ENCODE data around the gene C6orf89. TPM values are rescaled to one million over a fixed set of nuclear protein-coding genes. Genes with fewer than 3 reads are reported as not detected.

The C6orf89 gene
- total RNA-seq, 4 donors from 2014 or later = 7.8 to 41.8 (median 28.2) TPM

GRCh38 chr6:36897609-36898008, 11.9 kb downstream of the C6orf89 start:
- TF ChIP-seq EP300 (IDR thresholded peaks at IDR 0.05; ENCODE audit: low read depth) (no peak), POLR2A (IDR thresholded peaks at IDR 0.05) (no peak), CTCF (IDR thresholded peaks at IDR 0.05) (no peak), POLR2AphosphoS5 (IDR thresholded peaks at IDR 0.05) (no peak)

GRCh38 chr6:36904114-36904513, 18.4 kb downstream of the C6orf89 start:
- H3K9me3 ChIP-seq = no peaks in the 10 kb centered on the region
- H3K4me1 ChIP-seq = peaks cover 0 to 33% (median 6%) of the 10 kb centered on the region in 4 donors
- 78 to 86% methylated on average over 4 of the region's 4 CpGs for WGBS, 2 donors (ENCODE audit: low coverage in 1 of 2)
- intact Hi-C loops (cut with DNase I; ENCODE audit: low total_unique reads) = no loop called here
- H3K36me3 ChIP-seq = peaks cover 0 to 49% (median 24%) of the 10 kb centered on the region in 4 donors
- no peak for TF ChIP-seq POLR2A (IDR thresholded peaks at IDR 0.05)
- TF ChIP-seq POLR2AphosphoS5 (IDR thresholded peaks at IDR 0.05) = no peak
- no peak for TF ChIP-seq EP300 (IDR thresholded peaks at IDR 0.05; ENCODE audit: low read depth)
- TF ChIP-seq CTCF (IDR thresholded peaks at IDR 0.05) = no peak
- no peak overlapping the region for H3K4me3 ChIP-seq
- no peak for DNase-seq
- H3K27ac ChIP-seq = peak overlapping the region; percentile 4 to 24 (median 9)
- in situ Hi-C loops (cut with MboI; ENCODE audit: low pct_ligation_motif_present in 1 of 4, low pct_unique_long_range_greater_than_20kb in 1 of 4, low sequenced_read_pairs in 3 of 4) = no loop called here
- no peaks in the 10 kb centered on the region for H3K27me3 ChIP-seq

More at GRCh38 chr6:36897609-36898008, 11.9 kb downstream of the C6orf89 start:
- no peaks in the 10 kb centered on the region for H3K27me3 ChIP-seq
- DNase-seq = no peak
- intact Hi-C loops (cut with DNase I; ENCODE audit: low total_unique reads) (no loop called here), in situ Hi-C loops (cut with MboI; ENCODE audit: low pct_ligation_motif_present in 1 of 4, low pct_unique_long_range_greater_than_20kb in 1 of 4, low sequenced_read_pairs in 3 of 4) (loop anchor here (25.0 kb wide), 2 partner anchors 115 to 315 kb away; partner anchors contain the start of gene FGD2 (in 3 of the 4))
- H3K27ac ChIP-seq = no peak overlapping the region
- H3K9me3 ChIP-seq = no peaks in the 10 kb centered on the region
- H3K4me3 ChIP-seq = no peak overlapping the region
- WGBS, 2 donors (ENCODE audit: low coverage in 1 of 2) = 82 to 88% methylated on average over 4 to 6 of the region's 6 CpGs
- H3K4me1 ChIP-seq = no peaks in the 10 kb centered on the region
- H3K36me3 ChIP-seq = peaks cover 0 to 41% (median 19%) of the 10 kb centered on the region in 4 donors

- Histone ChIP-seq H3K36me3 (peaks cover 0 to 42% (median 21%) of the 10 kb centered on the region in 4 donors), H3K27ac (peak overlapping the region; percentile 0 to 24 (median 9)), H3K4me1 (peaks cover 0 to 33% (median 6%) of the 10 kb centered on the region in 4 donors), H3K27me3 (no peaks in the 10 kb centered on the region), H3K9me3 (no peaks in the 10 kb centered on the region), H3K4me3 (no peak overlapping the region)
- TF ChIP-seq POLR2A (IDR thresholded peaks at IDR 0.05) (no peak), CTCF (IDR thresholded peaks at IDR 0.05) (no peak), POLR2AphosphoS5 (IDR thresholded peaks at IDR 0.05) (no peak), EP300 (IDR thresholded peaks at IDR 0.05; ENCODE audit: low read depth) (no peak)
- WGBS, 2 donors (ENCODE audit: low coverage in 1 of 2) = 92% methylated on average over 5 of the region's 5 CpGs; no CpG with 5 or more reads in 1 of the 2 donors
- in situ Hi-C loops (cut with MboI; ENCODE audit: low pct_ligation_motif_present in 1 of 4, low pct_unique_long_range_greater_than_20kb in 1 of 4, low sequenced_read_pairs in 3 of 4) = no loop called here
- intact Hi-C loops (cut with DNase I; ENCODE audit: low total_unique reads) = no loop called here
- no peak for DNase-seq
Measured at GRCh38 chr6:36904851-36905393, 19.2 kb downstream of the C6orf89 start.

DNA sequence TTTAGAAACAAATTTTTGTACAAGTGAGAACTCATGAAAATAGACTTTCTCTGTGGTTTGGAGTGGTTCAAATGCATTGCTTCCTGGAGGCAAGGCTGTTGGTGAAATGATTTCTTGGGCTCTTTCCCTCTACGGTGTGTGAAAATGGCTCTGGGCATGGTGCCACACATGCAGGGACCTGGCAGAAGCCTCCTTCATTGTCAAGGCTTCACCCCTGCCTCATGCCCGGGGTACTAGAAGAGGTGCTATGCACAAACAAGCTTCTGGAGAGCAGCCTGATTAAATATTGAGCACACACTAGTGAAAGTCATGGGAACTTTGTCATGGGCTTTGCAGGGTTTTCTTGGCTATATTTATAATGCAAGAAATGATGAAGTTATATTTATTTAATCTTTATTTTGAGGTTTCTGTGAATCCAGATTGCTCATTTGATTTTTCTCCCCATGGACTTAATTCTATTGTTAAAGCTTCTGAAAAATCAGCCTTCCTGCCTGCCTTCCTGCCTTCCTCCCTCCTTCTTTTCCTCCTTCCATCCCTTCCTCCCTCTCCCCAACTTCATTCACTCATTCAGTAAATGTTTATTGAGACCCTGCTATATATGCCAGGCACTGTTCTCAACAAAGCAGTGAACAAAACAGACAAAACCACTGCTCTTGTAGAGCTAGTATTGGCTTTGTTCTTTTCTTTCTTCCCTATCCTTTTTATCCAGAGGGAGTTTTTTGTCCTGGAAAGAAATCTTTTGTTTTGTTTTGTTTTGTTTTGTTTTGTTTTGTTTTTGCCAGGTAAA, 21.0 kb downstream of the C6orf89 start:
- TF ChIP-seq CTCF (IDR thresholded peaks at IDR 0.05) = no peak
- TF ChIP-seq EP300 (IDR thresholded peaks at IDR 0.05; ENCODE audit: low read depth) = no peak
- no peak for TF ChIP-seq POLR2A (IDR thresholded peaks at IDR 0.05)
- TF ChIP-seq POLR2AphosphoS5 (IDR thresholded peaks at IDR 0.05) = no peak
- intact Hi-C loops (cut with DNase I; ENCODE audit: low total_unique reads) (no loop called here), in situ Hi-C loops (cut with MboI; ENCODE audit: low pct_ligation_motif_present in 1 of 4, low pct_unique_long_range_greater_than_20kb in 1 of 4, low sequenced_read_pairs in 3 of 4) (no loop called here)
- H3K27me3 ChIP-seq = no peaks in the 10 kb centered on the region
- peaks cover 0 to 32% (median 13%) of the 10 kb centered on the region in 4 donors for H3K36me3 ChIP-seq
- peaks cover 0 to 34% (median 6%) of the 10 kb centered on the region in 4 donors for H3K4me1 ChIP-seq
- H3K27ac ChIP-seq = peak overlapping the region; percentile 1 to 63 (median 35)
- no peak overlapping the region for H3K4me3 ChIP-seq
- no peaks in the 10 kb centered on the region for H3K9me3 ChIP-seq
- DNase-seq = peak; percentile 20
- 0 to 18% methylated on average over 2 of the region's 2 CpGs for WGBS, 2 donors (ENCODE audit: low coverage in 1 of 2)
